PC-9 (cell line): ENCODE results near the gene DIP2C. TPM values are rescaled to one million over a fixed set of nuclear protein-coding genes. Genes with fewer than 3 reads are reported as not detected.
"Not testable (repeated sequence)": the region's sequence is repeated elsewhere in the genome, so short reads cannot be mapped to it uniquely, and the experiment has no call there.

Experiments
- BruUV-seq: library from RNA; stranded (reverse); fragments of 400-500 nt; replicated peaks from 2 replicates; lab custom pipeline; 2021; lab: Mats Ljungman, UMichigan
- CTCF ChIA-PET: fragments of 300-600 bp; sonication (Branson Sonifier 250); formaldehyde crosslinking; loops from one replicate; lab custom pipeline; 2022; ENCODE audit warnings: antibody characterized with exemption; lab: Charles Lee
- POLR2A ChIA-PET: fragments of 300-600 bp; sonication (Branson Sonifier 250); formaldehyde crosslinking; loops from one replicate; lab custom pipeline; 2022; ENCODE audit warnings: antibody characterized with exemption; ENCODE audit not compliant: unreplicated experiment; lab: Charles Lee
- DNase-seq, 2 experiments: peaks; one replicate each; pipeline versions ENCODE4 v3.0.0 to v3.0.0-alpha.2; 2015 to 2022; ENCODE audit warnings: mixed read lengths in 1 of 2
- H2AFZ ChIP-seq: fragments of 200-600 bp; sonication (generic); 2 replicates; pipeline ENCODE4 v1.8.1; 2017; ENCODE audit warnings: antibody characterized with exemption
- H3F3A ChIP-seq: fragments of 200-600 bp; sonication (generic); 2 replicates; pipeline ENCODE4 v1.8.1; 2017; ENCODE audit warnings: antibody characterized with exemption, mild to moderate bottlenecking, low read depth; ENCODE audit not compliant: insufficient read depth
- H3K27ac ChIP-seq: fragments of 200-600 bp; sonication (generic); 2 replicates; pipeline ENCODE4 v1.6.1; 2016; ENCODE audit warnings: mixed run types
- H3K27me3 ChIP-seq: fragments of 200-600 bp; sonication (generic); 2 replicates; pipeline ENCODE4 v1.6.1; 2016; ENCODE audit warnings: low read depth, mixed run types; ENCODE audit not compliant: insufficient read depth
- H3K36me3 ChIP-seq: fragments of 200-600 bp; sonication (generic); 2 replicates; pipeline ENCODE4 v1.6.1; 2016; ENCODE audit warnings: low read depth, mixed run types
- H3K4me1 ChIP-seq: fragments of 200-600 bp; sonication (generic); replicated peaks from 2 replicates; pipeline ENCODE4 v1.6.1; 2016; ENCODE audit warnings: mixed run types; ENCODE audit not compliant: insufficient read depth
- H3K4me2 ChIP-seq: fragments of 200-600 bp; sonication (generic); 2 replicates; pipeline ENCODE4 v1.6.1; 2017; ENCODE audit warnings: mixed run types
- H3K4me3 ChIP-seq: fragments of 200-600 bp; sonication (generic); 2 replicates; pipeline ENCODE4 v1.6.1; 2016; ENCODE audit warnings: mixed run types
- H3K79me2 ChIP-seq: fragments of 200-600 bp; sonication (generic); 2 replicates; pipeline ENCODE4 v1.6.1; 2017; ENCODE audit warnings: low read depth, mixed run types
- H3K9me2 ChIP-seq: fragments of 200-600 bp; sonication (generic); 2 replicates; pipeline ENCODE4 v1.8.1; 2017; ENCODE audit warnings: mild to moderate bottlenecking; ENCODE audit not compliant: insufficient read depth
- H3K9me3 ChIP-seq: fragments of 200-600 bp; sonication (generic); 2 replicates; pipeline ENCODE4 v1.8.1; 2016; ENCODE audit warnings: low read depth; ENCODE audit not compliant: insufficient read depth
- H4K20me1 ChIP-seq: fragments of 200-600 bp; sonication (generic); 2 replicates; pipeline ENCODE4 v1.8.1; 2017; ENCODE audit not compliant: insufficient read depth
- CTCF ChIP-seq: fragments of 200-600 bp; sonication (generic); conservative IDR thresholded peaks from 2 replicates; pipeline ENCODE4 v1.6.1; 2017; ENCODE audit warnings: mixed run types, antibody characterized with exemption, mild to moderate bottlenecking, moderate library complexity
- EZH2 ChIP-seq: fragments of 200-600 bp; sonication (generic); IDR thresholded peaks from 2 replicates; pipeline ENCODE4 v1.8.0; 2017; ENCODE audit warnings: antibody characterized with exemption, low read depth
- intact Hi-C: fragments of 100-400 bp; cut with micrococcal nuclease; formaldehyde crosslinking; loops from one replicate; pipeline ENCODE4 v1.10.0; 2022; ENCODE audit not compliant: unreplicated experiment
- total RNA-seq: library from RNA; stranded (reverse); gene quantifications from 2 replicates; pipeline ENCODE4 v1.2.3, GENCODE V29; 2021

DIP2C gene
- total RNA-seq, 1 experiment from 2014 or later: 0.83 TPM

DNA sequence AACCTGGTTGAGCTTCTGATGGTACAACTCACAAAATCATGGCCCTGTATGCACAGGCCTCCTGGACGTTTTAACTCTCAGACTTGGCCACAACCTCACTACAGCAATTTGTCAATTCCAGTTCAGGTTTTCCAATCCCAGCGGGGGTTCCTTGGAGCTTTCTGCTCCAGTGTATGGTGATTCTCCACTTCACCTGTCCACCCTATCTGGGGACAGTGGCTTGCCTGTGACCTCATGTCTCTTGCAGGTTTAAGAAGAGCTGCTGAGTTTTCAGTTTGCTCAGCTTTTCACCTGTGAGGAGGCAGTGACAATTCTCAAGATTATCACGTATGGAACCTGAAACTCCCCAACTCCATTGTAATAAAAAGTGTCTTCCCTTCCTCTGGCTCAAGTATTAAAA is 254.1 kb downstream of the DIP2C start:
- no peaks in the 10 kb centered on the region for H3K9me3 ChIP-seq
- no peaks in the 10 kb centered on the region for H3F3A ChIP-seq
- no peak overlapping the region for H2AFZ ChIP-seq
- no peaks in the 10 kb centered on the region for H4K20me1 ChIP-seq
- CTCF ChIA-PET: no interaction called here
- H3K27me3 ChIP-seq: peaks cover 20% of the 10 kb centered on the region; the same call in 1 of the 2 replicates
- H3K4me3 ChIP-seq: no peak overlapping the region
- no peaks in the 10 kb centered on the region for H3K79me2 ChIP-seq
- intact Hi-C loops: no loop called here
- H3K4me2 ChIP-seq: no peak overlapping the region
- no peak for TF ChIP-seq EZH2
- no peaks in the 10 kb centered on the region for H3K9me2 ChIP-seq
- no peak for DNase-seq
- BruUV-seq: no TSS peak
- POLR2A ChIA-PET: interaction anchor here (0.6 kb wide), 1 partner anchor 302 kb away, joined by 7 read pairs; no protein-coding TSS in a partner anchor
- no peaks in the 10 kb centered on the region for H3K4me1 ChIP-seq
- H3K36me3 ChIP-seq: no peaks in the 10 kb centered on the region
- H3K27ac ChIP-seq: no peak overlapping the region

- peaks cover 11% of the 10 kb centered on the region; the same call in 1 of the 2 replicates for H3K27me3 ChIP-seq
- intact Hi-C loops: no loop called here
- no peaks in the 10 kb centered on the region for H3K79me2 ChIP-seq
- TF ChIP-seq CTCF: no peak
- no peak for TF ChIP-seq EZH2
- H3F3A ChIP-seq: no peaks in the 10 kb centered on the region
- CTCF ChIA-PET: interaction anchor here (0.6 kb wide), 1 partner anchor 355 kb away, joined by 3 read pairs; no protein-coding TSS in a partner anchor
- no peaks in the 10 kb centered on the region for H3K4me1 ChIP-seq
- no peaks in the 10 kb centered on the region for H3K36me3 ChIP-seq
- no peak for DNase-seq
- H3K4me2 ChIP-seq: no peak overlapping the region
- H2AFZ ChIP-seq: no peak overlapping the region
- no peak overlapping the region for H3K27ac ChIP-seq
- no peaks in the 10 kb centered on the region for H3K9me3 ChIP-seq
- no peak overlapping the region for H3K4me3 ChIP-seq
- no TSS peak for BruUV-seq
- POLR2A ChIA-PET: no interaction called here
- H4K20me1 ChIP-seq: no peaks in the 10 kb centered on the region; the same call in 1 of the 2 replicates
- H3K9me2 ChIP-seq: no peaks in the 10 kb centered on the region
Measured at GRCh38 chr10:429696-430095, 259.8 kb downstream of the DIP2C start.

DNA sequence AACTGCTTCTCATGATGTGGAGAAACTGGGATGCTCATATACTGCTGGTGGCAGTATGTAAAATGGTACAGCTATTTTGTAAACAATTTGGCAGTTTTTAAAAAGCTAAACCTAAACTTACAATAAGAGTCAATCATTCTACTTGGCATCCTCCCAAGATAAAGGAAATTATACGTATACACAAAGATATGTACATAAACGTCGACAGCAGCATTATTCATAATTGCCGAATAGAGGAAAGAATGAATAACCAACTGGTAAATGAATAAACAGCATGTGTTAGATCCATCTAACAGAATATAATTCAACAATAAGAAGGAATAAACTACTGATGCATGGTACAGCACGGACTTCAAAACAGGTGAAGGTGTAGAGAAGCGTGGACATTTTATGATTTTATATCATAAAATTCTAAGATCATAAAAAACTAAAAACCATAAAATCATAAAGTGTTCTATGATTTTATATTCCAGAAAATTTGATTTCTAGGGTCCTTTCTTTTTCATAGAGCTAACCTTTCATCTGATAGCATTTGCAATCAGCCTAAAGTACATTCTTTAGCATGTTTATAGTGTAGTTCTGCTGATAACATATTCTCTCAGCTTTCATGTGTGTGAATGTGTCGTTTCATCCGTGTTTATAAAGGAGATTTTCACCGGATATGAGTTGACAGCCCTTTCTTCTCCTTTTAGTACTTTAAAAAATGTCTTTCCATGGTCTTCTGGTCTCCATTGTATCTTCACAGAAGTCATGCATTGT is 261.5 kb downstream of the DIP2C start:
- H3K27ac ChIP-seq: no peak overlapping the region
- no peak overlapping the region for H2AFZ ChIP-seq
- BruUV-seq: no TSS peak
- H3K4me3 ChIP-seq: no peak overlapping the region
- no peaks in the 10 kb centered on the region for H3K4me1 ChIP-seq
- H3K4me2 ChIP-seq: no peak overlapping the region
- peaks cover 13% of the 10 kb centered on the region; the same call in 1 of the 2 replicates for H3K27me3 ChIP-seq
- no peak for DNase-seq
- no peaks in the 10 kb centered on the region for H3K9me3 ChIP-seq
- ChIA-PET POLR2A (no interaction called here), CTCF (no interaction called here)
- no peaks in the 10 kb centered on the region for H3K36me3 ChIP-seq
- H3F3A ChIP-seq: no peaks in the 10 kb centered on the region
- H3K79me2 ChIP-seq: no peaks in the 10 kb centered on the region
- intact Hi-C loops: no loop called here
- H4K20me1 ChIP-seq: no peaks in the 10 kb centered on the region; the same call in 1 of the 2 replicates
- no peaks in the 10 kb centered on the region for H3K9me2 ChIP-seq
- TF ChIP-seq CTCF (no peak), EZH2 (no peak)

GRCh38 chr10:425365-425764 is 264.1 kb downstream of the DIP2C start:
- DNase-seq, H3K4me3 ChIP-seq, H2AFZ ChIP-seq, CTCF ChIA-PET, H3K4me2 ChIP-seq, H3K4me1 ChIP-seq, H3K9me2 ChIP-seq, H3K27ac ChIP-seq, H3K36me3 ChIP-seq, intact Hi-C loops, POLR2A ChIA-PET, H3F3A ChIP-seq, H4K20me1 ChIP-seq, H3K9me3 ChIP-seq, BruUV-seq, H3K79me2 ChIP-seq: not testable (repeated sequence)
- H3K27me3 ChIP-seq: peaks cover 32% of the 10 kb centered on the region

GRCh38 chr10:424724-425123 is 264.7 kb downstream of the DIP2C start:
- H4K20me1 ChIP-seq, POLR2A ChIA-PET, CTCF ChIA-PET: not testable (repeated sequence)

More at GRCh38 chr10:424724-425123, 264.7 kb downstream of the DIP2C start:
- H3K27ac ChIP-seq, H3K9me2 ChIP-seq, H3K79me2 ChIP-seq, intact Hi-C loops, H3K4me1 ChIP-seq, H3K36me3 ChIP-seq, DNase-seq, H2AFZ ChIP-seq, H3K4me3 ChIP-seq, H3K4me2 ChIP-seq, BruUV-seq, H3K9me3 ChIP-seq, H3F3A ChIP-seq: not testable (repeated sequence)
- peaks cover 33% of the 10 kb centered on the region for H3K27me3 ChIP-seq
